ENCODE data around the gene PCBP3. TPM values are rescaled to one million over a fixed set of nuclear protein-coding genes. Genes with fewer than 3 reads are reported as not detected.

PCBP3 gene
- total and polyA plus RNA-seq, 2 of the 13 experiments (the other 11 are each of a cell fraction or from before 2014, with no cell fraction given) = not detected

GRCh38 chr21:45937721-45938452 is 294.4 kb downstream of the PCBP3 start:
- H3K27ac ChIP-seq (ENCODE audit: extremely low read length, insufficient read depth, low read length) = no peak overlapping the region
- FAIRE-seq = no peak
- in situ Hi-C loops (cut with HindIII; ENCODE audit: extremely low pct_ligation_motif_present, low pct_unique_long_range_greater_than_20kb) = no loop called here
- no peaks in the 10 kb centered on the region for H3K79me2 ChIP-seq (ENCODE audit: insufficient read depth, low read length)
- WGBS (ENCODE audit: low lambda C conversion rate) = 44% methylated on average over 15 of the region's 17 CpGs
- no peak for DNase-seq (ENCODE audit: low spot score)
- no peaks in the 10 kb centered on the region; the same call in 1 of the 2 replicates for H4K20me1 ChIP-seq (ENCODE audit: insufficient read depth, low read length)
- H3K36me3 ChIP-seq (replicated peaks in 1 of 2; ENCODE audit: control insufficient read depth in 1 of 2, insufficient read depth in 2 of 2, low read length in 2 of 2) = no peaks in the 10 kb centered on the region
- H3K4me1 ChIP-seq (ENCODE audit: insufficient read depth, low read length) = no peaks in the 10 kb centered on the region
- H3K9me3 ChIP-seq (ENCODE audit: low read length) = no peaks in the 10 kb centered on the region
- BruUV-seq (replicated peaks) = no TSS peak
- TF ChIP-seq ZNF800 (CRISPR knock-in tag; IDR thresholded peaks at IDR 0.05) = no peak
- ATAC-seq = no peak
- H3K4me3 ChIP-seq (replicated peaks in 1 of 3; ENCODE audit: insufficient read depth in 1 of 3, low read depth in 2 of 3, low read length in 3 of 3) = no peak overlapping the region
- no peak overlapping the region for H3K9ac ChIP-seq (ENCODE audit: insufficient read depth, low read depth, low read length)
- ChIA-PET CTCF (ENCODE audit: low intra/inter-chr PET ratio, low total read pairs) (no interaction called here), POLR2A (no interaction called here)
- H3K4me2 ChIP-seq (ENCODE audit: low read depth, low read length) = no peak overlapping the region
- peaks cover 5 to 58% of the 10 kb centered on the region in 2 experiments for H3K27me3 ChIP-seq (ENCODE audit: control insufficient read depth in 1 of 2, insufficient read depth in 2 of 2, low read length in 2 of 2)
- intact Hi-C loops (cut with micrococcal nuclease; ENCODE audit: unreplicated experiment) = no loop called here
- H2AFZ ChIP-seq (ENCODE audit: low read length) = no peak overlapping the region

- Histone ChIP-seq H3K4me2 (ENCODE audit: low read depth, low read length) (no peak overlapping the region), H3K9ac (ENCODE audit: insufficient read depth, low read depth, low read length) (no peak overlapping the region), H4K20me1 (ENCODE audit: insufficient read depth, low read length) (no peaks in the 10 kb centered on the region; the same call in 1 of the 2 replicates), H3K4me3 (replicated peaks in 1 of 3; ENCODE audit: insufficient read depth in 1 of 3, low read depth in 2 of 3, low read length in 3 of 3) (no peak overlapping the region), H3K9me3 (ENCODE audit: low read length) (no peaks in the 10 kb centered on the region), H2AFZ (ENCODE audit: low read length) (no peak overlapping the region), H3K27me3 (ENCODE audit: control insufficient read depth in 1 of 2, insufficient read depth in 2 of 2, low read length in 2 of 2) (peaks cover 5 to 53% of the 10 kb centered on the region in 2 experiments; a peak in 4 of 5 replicates), H3K27ac (ENCODE audit: extremely low read length, insufficient read depth, low read length) (no peak overlapping the region), H3K4me1 (ENCODE audit: insufficient read depth, low read length) (no peaks in the 10 kb centered on the region), H3K79me2 (ENCODE audit: insufficient read depth, low read length) (no peaks in the 10 kb centered on the region), H3K36me3 (replicated peaks in 1 of 2; ENCODE audit: control insufficient read depth in 1 of 2, insufficient read depth in 2 of 2, low read length in 2 of 2) (no peaks in the 10 kb centered on the region)
- in situ Hi-C loops (cut with HindIII; ENCODE audit: extremely low pct_ligation_motif_present, low pct_unique_long_range_greater_than_20kb) (no loop called here), intact Hi-C loops (cut with micrococcal nuclease; ENCODE audit: unreplicated experiment) (no loop called here)
- CTCF ChIA-PET (ENCODE audit: low intra/inter-chr PET ratio, low total read pairs) = no interaction called here
- no TSS peak for BruUV-seq (replicated peaks)
- FAIRE-seq (no peak), DNase-seq (ENCODE audit: low spot score) (no peak), ATAC-seq (no peak)
- POLR2A ChIA-PET = no interaction called here
- WGBS (ENCODE audit: low lambda C conversion rate) = 0% methylated on average over 1 of the region's 1 CpG
- TF ChIP-seq RORA (CRISPR knock-in tag; IDR thresholded peaks at IDR 0.05) (no peak), MTA1 (CRISPR knock-in tag; IDR thresholded peaks at IDR 0.05; ENCODE audit: borderline replicate concordance) (no peak), CAMTA2 (CRISPR knock-in tag; IDR thresholded peaks at IDR 0.05; ENCODE audit: borderline replicate concordance) (no peak), DMAP1 (CRISPR knock-in tag; IDR thresholded peaks at IDR 0.05) (no peak), FIP1L1 (IDR thresholded peaks at IDR 0.05; ENCODE audit: borderline replicate concordance, insufficient read depth, low read depth, low read length) (no peak), HNRNPUL1 (IDR thresholded peaks at IDR 0.05; ENCODE audit: low read depth, low read length) (no peak), ZNF841 (CRISPR knock-in tag; IDR thresholded peaks at IDR 0.05; ENCODE audit: borderline replicate concordance) (no peak), ZNF136 (CRISPR knock-in tag; IDR thresholded peaks at IDR 0.05; ENCODE audit: low read depth) (no peak), ZFP36L2 (CRISPR knock-in tag; IDR thresholded peaks at IDR 0.05) (no peak), ZBTB33 (CRISPR knock-in tag; IDR thresholded peaks at IDR 0.05) (no peak), CREM (IDR thresholded peaks at IDR 0.05) (no peak), CREM (CRISPR knock-in tag; IDR thresholded peaks at IDR 0.05) (no peak)
Measured at GRCh38 chr21:45938453-45938755, 294.9 kb downstream of the PCBP3 start.

All from HepG2 (cell line).